Brain microvascular endothelial cell (primary cell): ENCODE data around the gene PLEKHA8.

ENCODE experiments used
- DNase-seq: peaks from one replicate; pipeline ENCODE4 v3.0.0-alpha.2; 2020
- H3K27ac ChIP-seq: fragments of 250-450 bp; sonication (Bioruptor Pico); 2 replicates; pipeline ENCODE4 v1.5.1; 2020; ENCODE audit warnings: mild to moderate bottlenecking, moderate library complexity
- H3K27me3 ChIP-seq: fragments of 250-450 bp; sonication (Bioruptor Pico); replicated peaks from 2 replicates; pipeline ENCODE4 v1.5.1; 2020; ENCODE audit warnings: mild to moderate bottlenecking
- H3K36me3 ChIP-seq: fragments of 250-450 bp; sonication (Bioruptor Pico); replicated peaks from 2 replicates; pipeline ENCODE4 v1.5.1; 2020; ENCODE audit warnings: mild to moderate bottlenecking
- H3K4me3 ChIP-seq: 2 replicates; pipeline ENCODE4 v1.5.1; 2011; ENCODE audit warnings: low read depth, mild to moderate bottlenecking, control low read depth, low read length, moderate library complexity
- CTCF ChIP-seq: IDR thresholded peaks from 2 replicates; pipeline ENCODE4 v1.5.1; 2011; ENCODE audit warnings: low read depth, mild to moderate bottlenecking, moderate library complexity, low read length, control low read depth, inconsistent platforms; ENCODE audit errors: missing control alignments
- in situ Hi-C: cut with HindIII; loops from 2 replicates; pipeline ENCODE4 v1.10.0; 2017; ENCODE audit warnings: low sequenced_read_pairs, low pct_ligation_motif_present

Gene PLEKHA8

DNA sequence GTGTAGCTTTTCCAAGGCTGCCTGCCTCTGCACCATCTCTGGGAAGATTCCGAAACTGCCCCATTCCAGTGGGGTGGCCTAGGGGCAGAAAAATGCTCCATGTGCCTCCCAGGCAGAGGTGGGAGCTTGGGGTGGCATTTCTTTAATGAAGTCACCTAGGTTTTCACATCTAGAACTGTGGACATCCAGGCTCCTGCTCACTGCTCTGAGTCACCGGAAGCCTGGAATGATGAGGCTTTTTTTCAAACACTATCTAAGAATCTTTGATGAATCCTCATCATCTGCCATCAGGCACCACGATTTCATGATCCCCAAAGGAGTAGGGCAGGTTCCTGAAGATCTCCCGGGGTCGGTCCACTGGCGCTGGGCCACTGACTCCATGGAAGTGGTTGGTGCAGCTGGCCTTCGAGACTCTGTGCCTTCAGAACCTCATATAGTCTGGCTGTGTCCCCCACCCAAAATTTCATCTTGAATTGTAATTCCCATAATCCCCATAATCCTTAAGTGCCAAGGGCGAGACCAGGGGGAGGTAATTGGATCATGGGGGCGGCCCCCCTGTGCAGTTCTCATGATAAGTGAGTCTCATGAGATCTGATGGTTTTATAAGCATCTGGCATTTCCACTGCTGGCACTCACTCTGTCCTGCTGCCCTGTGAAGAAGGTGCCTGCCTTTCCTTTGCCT, 143.7 kb downstream of the PLEKHA8 start:
- no peak overlapping the region for H3K27ac ChIP-seq
- in situ Hi-C loops: no loop called here
- DNase-seq: peak; percentile 22

GRCh38 chr7:30172451-30172850, 144.2 kb downstream of the PLEKHA8 start:
- Histone ChIP-seq H3K27me3 (no peaks in the 10 kb centered on the region), H3K36me3 (no peaks in the 10 kb centered on the region), H3K4me3 (no peak overlapping the region), H3K27ac (no peak overlapping the region)
- in situ Hi-C loops: no loop called here
- DNase-seq: no peak
- no peak for TF ChIP-seq CTCF

More for the DNA sequence above, 143.7 kb downstream of the PLEKHA8 start:
- H3K36me3 ChIP-seq: no peaks in the 10 kb centered on the region
- no peak for TF ChIP-seq CTCF
- no peaks in the 10 kb centered on the region for H3K27me3 ChIP-seq
- H3K4me3 ChIP-seq: no peak overlapping the region

DNA sequence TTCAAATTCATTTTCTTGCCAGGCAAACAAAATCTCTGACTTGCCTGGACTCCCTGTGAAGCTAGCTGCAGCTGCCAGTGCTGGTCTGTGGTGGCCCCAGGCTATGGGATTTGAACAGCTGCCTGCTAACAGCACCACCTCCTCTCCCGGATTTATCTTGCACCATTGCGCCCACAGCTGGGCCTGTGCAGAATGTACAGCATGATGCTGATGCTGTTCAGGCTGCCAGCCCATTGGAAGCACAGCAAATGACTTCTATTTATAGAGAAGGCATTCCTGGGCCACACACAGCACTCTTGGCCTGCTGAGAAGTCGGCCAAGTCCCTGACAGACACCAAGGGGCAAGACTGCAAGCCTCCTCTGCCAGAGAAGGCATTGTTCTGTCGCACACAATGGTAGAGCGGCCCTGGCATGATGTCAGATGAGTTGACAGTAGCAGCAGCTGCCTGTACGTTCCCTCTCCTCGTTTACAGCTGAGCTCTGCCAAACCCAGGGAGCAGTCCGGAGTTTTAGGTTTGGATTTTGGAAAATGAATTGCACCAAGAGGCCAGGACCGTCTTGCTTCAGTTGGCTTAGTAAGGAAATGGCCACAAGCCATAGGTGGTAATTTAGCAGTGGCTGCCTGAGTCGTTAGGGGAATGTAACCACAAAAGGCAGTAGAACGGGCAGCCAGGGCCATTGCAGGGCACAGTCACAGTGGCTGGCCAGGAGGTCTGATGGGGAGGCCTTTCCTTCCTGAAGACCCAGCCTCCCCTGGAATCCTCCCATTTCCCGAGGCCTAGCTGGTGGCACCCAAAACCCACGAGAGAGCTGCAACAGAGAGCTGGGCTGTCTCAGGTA, 145.1 kb downstream of the PLEKHA8 start:
- in situ Hi-C loops: no loop called here
- Histone ChIP-seq H3K4me3 (no peak overlapping the region), H3K27me3 (no peaks in the 10 kb centered on the region), H3K27ac (no peak overlapping the region), H3K36me3 (no peaks in the 10 kb centered on the region)
- DNase-seq: peak; percentile 68
- peak; percentile 30 for TF ChIP-seq CTCF

DNA sequence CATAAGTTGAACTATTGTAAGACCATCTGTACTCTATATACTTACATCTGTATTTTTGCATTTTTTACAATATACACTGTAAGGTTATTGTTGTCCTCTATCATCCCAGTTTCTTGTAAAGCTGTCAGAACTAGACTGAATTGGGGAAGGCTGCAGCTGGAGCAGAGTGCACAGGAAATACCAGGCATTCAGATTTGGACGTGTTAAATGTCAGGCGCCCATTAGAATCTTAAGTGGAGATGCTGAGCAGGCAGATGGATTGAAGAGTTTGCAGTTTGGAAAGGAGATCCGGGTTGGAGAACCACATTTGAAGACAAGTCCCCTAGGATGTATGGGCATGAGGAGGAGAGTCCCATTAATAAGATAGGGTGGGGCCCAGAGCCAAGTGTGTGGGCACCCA, 147.0 kb downstream of the PLEKHA8 start:
- Histone ChIP-seq H3K27ac (no peak overlapping the region), H3K4me3 (no peak overlapping the region), H3K36me3 (no peaks in the 10 kb centered on the region), H3K27me3 (no peaks in the 10 kb centered on the region)
- in situ Hi-C loops: no loop called here
- no peak for DNase-seq
- TF ChIP-seq CTCF: no peak

DNA sequence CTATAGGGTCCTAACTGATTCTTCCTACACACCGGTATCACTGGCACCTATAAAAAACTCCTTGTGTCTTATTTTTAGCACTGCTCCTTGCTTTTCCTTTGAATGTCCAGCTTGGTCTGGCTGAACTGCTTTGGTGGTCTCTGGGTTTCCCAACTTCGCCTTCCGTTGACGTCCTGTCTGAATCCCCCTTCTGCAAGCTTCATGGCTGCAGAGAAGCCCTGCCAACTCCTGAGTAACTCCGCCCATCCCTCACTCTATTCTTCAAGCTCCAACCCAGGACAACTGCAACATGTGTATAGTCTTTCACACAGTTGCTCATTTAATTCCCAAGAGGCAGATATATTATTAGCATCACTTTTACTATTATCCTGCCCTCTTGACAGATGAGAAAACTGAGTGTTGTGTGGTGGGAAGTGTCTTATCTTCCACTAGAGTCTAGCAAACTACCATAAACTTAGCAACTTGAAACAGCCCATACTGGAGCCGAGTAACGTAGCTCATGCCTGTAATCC, 147.5 kb downstream of the PLEKHA8 start:
- DNase-seq: no peak
- Histone ChIP-seq H3K27me3 (no peaks in the 10 kb centered on the region), H3K36me3 (no peaks in the 10 kb centered on the region), H3K27ac (no peak overlapping the region), H3K4me3 (no peak overlapping the region)
- no peak for TF ChIP-seq CTCF
- in situ Hi-C loops: no loop called here
